ENCODE measurements around the gene NAA20.

Gene NAA20

GRCh38 chr20:20079102-20079784 lies 62.1 kb downstream of the NAA20 start:
- DNase-seq = peak; percentile 14
